ENCODE measurements around the gene CMIP. TPM values are rescaled to one million over a fixed set of nuclear protein-coding genes. Genes with fewer than 3 reads are reported as not detected.
A peak's percentile ranks its signal among the peaks of the same experiment; 100 is the strongest.

The CMIP gene
- total RNA-seq, 1 experiment from 2014 or later = 3.0 TPM

DNA sequence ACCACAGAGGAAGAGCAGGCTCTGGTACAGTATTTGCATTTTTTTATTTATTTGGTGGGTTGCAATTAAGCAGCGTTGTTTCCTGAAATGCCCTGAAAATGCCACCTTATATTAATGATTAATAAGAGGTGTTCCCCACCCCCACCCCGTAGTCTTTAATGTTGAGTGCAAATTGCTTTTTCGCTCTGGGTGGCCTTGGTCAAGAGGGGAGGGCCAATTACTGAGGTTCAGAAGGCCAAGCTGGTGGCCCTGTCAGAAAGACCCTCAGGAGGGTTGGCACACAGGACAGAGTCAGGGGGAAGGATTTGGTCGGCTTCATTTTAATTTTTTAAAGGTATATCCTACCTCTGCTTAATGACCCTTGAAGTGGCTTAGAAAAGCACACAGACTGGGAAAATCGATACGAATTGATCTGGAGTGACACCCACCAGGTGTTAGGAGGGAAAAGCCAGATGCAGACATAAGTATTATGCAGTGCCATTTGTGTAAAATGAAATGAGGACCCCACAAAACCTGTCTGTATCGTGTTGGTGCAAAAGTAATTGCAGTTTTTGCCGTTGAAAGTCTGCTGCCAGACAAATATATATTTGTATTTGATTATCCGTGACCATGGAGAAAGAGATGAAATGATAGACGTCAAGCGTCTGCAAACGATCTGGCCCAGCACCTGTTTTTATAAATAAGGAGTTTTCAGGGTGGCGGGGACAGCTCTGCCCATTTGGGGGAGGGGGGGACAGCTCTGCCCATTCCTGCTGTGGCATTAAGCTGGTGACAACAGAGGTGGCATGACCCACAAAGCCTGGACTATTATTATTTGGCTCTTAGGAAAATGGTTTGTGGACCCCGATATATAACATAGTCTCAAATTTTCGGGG is 190.7 kb downstream of the CMIP start:
- DNase-seq (ENCODE audit: low read depth) = no peak

DNA sequence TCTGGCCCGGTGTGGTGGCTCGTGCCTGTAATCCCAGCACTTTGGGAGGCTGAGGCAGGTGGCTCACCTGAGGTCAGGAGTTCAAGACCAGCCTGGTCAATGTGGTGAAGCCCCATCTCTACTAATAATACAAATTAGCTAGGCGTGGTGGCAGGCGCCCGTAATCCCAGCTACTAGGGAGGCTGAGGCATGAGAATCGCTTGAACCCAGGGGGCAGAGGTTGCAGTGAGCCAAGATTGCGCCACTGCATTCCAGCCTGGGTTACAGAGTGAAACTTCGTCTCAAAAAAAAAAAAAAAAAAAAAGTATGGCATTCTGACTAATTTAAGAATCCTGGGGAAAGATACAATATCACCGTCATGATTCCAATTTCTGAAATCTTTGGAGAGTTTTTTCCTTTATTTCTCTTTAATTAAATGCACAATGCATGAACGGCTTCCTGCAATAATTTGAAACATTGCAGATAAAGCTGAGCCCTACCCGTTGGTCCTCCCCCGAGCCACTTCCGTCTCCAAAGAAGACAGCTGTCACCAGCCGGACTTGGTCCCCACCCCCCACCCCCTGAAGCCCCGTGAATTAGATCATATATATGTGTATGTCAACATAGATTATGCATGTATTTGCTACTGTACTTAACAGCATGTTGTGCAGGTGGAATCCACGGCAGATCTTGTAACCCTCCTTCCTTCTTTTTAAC is 191.8 kb downstream of the CMIP start:
- no peak for DNase-seq (ENCODE audit: low read depth)

DNA sequence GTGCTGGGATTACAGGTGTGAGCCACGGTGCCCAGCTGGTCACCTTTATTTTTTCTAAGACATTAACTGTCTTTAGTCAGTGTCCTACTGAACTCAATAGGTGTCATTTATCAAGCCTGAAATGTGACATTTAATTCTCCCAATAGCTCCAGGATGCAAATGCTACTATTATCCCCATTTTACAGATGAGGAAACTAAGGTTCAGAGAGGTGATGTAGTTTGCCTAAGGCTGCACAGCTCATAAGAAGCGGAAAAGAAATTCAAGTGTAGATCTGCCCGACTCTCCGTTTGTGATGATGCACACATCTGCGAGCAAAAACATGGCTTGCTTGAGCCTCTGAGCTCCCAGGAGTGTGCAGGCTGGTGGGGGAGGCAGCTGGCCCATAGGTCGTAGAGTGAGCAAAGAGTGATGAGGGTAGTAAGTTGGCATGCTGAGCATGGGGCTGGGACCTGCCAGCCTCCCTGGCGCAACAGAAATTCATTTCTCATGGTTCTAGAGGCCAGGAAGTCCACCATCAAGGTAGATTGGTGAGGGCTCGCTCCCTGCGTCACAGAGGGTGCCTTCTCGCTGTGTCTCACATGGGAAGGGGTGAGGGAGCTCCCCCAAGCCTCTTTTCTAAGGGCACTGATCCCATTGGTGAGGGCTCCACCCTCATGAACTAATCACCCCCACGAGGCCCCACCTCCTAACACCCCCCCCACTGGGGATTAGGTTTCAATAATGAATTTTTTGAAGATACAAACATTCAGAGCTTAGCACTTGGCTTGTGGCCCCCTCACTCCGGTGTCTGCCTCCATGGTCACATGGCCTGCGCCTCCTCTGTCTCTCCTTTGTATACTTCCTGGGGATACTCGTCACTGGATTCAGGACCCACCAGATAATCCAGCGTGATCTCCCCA is 193.0 kb downstream of the CMIP start:
- no peak for DNase-seq (ENCODE audit: low read depth)

DNA sequence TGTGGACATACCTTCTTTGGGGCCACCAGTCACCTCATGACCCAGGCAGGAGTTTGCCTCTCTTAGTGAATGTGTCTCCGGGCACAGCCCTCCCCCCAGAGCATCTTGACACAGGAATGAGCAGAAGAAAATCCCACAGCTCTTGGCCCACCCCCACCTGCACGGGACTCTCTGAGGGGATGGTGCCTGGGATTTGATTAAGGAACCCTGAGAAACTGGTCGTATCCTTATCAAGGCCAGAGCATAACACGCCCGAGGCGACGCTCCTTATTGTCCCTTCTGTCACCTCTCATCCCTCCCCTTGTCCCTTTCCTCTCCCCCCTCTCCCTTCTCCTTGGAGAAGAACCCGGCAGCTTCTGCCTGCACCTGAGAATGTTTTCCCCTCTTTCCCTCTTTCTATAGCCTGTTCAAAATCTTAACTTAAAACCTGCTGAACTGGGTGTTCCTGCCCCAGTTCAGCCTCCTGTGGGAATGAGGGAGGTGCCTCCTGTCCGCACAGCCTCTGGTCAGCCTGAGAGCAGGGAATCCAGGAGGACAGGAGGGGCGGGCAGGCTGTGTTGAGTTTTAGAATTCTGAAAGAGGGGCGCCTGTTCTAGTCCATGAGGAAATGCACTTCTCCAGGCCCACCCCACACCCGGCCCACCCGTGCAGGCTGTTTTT is 193.8 kb downstream of the CMIP start:
- DNase-seq (ENCODE audit: low read depth) = no peak

DNA sequence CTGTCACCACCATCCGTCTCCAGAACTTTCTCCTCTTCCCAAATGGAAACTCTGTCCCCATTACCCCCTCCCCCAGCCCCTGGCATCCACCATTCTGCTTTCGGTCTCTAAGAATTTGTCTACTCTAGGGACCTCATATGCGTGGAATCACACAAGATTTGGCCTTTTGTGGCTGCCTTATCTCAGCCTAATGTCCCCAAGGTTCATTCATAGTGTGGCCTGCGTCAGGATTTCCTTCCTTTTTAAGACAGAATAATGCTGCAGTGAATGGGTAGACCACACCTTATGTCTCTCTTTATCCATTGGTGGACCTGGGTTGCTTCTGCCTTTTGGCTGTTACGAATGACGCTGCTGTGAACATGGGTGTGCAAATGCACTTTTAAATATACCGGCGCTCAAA is 194.7 kb downstream of the CMIP start:
- no peak for DNase-seq (ENCODE audit: low read depth)

DNA sequence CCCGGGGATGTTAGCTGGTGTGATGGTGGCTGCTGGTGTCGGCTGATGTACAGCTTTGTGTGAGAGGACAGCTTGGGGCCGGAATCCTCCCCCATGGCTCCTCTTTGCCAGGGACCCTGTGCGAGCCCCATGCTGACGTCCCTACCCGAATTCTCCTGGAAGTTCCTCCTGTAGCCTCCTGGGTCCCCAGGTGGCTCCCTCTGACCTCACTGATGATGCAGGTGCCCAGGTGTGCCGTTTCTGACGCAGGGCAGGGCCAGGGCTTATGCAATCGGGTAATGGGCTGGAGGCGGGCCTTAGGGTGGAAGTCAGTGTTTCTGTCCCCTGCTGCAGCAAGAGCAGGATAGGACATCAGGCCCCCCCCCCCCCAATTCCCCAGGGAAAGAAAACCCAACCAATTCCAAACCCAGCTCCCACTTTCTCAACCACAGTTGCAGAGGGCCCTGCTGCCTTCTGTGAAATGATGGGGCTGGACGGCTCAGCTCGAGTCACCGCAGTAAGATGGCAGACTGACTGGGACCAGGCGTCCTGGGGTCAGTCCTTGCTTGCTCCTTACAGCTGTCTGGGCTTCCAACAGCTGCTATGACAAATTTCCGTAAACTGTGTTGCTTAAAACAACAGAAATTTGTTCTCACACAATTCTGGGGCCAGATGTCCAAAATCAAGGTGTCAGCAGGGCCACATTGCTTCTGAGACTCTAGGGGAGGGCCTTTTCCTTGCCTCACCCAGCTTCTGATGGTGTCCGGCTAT is 195.5 kb downstream of the CMIP start:
- DNase-seq (ENCODE audit: low read depth) = no peak

DNA sequence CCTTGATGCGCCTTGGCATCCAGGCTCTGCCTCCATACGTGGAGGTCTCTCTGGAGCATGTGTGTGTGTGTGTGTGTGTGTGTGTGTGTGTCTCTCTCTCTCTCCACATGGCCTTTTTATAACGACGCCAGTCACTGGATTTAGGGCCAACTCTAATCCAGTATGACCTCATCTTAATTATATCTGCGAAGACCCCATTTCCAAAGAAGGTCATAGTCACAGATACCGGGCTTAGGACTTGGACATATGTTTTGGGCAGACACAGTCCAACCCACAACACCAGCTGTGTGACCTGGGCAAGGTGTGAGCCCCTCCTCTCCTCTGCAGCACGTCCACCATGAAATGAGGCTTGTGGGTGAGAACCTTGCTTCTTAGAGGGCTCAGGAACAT is 196.1 kb downstream of the CMIP start:
- DNase-seq (ENCODE audit: low read depth) = no peak

DNA sequence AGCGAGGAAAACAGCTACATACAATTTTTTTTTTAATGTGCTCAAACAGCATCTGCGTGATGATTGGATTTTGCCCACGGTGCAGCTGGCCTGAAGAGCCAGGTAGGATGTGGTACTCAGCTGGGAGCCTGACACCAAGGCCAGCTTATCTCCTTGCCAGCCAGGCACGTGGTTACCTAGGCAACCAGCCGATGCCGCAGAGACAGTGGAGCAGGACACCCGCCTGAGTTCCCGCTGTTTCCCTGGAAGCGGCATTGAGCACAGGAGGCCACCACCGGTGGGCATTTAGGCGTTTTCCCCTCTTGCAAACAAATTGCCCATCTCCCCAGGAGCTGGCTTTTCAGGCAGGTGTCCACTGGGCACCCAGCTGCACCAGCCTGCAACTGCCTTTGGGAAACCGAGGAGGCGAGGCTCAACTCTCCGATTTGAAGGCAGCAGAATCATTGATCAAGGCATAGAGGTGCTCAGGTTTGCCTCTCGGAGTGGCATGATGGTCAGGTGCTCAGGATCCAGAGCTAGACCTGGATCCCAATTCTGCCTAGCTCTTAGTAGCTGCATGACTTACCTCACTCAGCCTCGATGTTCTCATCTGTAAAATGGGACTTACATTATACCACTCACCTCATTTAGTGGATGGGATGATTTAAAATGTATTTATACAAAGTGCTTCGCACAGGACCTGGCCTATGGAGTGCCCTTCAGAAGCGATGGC is 196.9 kb downstream of the CMIP start:
- DNase-seq (ENCODE audit: low read depth) = no peak

DNA sequence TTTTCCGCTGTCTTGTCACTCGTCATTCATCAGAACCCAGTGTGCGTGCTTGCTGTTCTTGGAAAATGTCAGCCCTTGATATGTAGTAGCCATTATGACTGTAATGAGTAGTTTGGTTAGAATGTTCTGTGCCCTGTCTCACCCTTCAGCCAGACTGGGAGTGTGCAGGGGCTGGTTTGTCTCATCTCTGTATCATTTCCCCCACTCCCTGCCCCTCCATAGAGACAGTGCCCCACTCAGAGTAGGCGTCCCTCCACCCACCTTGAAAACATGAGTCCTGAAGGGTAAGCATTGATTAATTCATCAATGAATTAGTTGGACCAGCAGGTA is 197.5 kb downstream of the CMIP start:
- DNase-seq (ENCODE audit: low read depth) = no peak

DNA sequence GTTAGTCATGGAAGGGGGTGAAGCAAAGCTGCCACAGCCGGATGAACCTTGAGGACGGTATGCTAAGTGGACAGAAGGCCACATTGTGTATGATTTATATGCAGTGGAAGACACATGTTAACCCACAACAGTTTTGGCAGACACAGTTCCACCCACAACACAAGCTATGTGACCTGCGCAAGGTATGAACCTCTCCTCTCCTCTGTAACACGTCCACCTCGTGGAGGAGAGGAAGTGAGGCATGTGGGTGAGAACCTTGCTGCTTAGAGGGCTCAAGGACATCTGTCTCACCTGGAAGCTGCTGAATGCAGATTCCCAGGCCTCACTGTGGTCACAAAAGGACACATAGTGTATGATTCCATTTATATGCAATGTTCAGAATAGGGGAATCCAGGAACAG is 198.3 kb downstream of the CMIP start:
- no peak for DNase-seq (ENCODE audit: low read depth)

DNA sequence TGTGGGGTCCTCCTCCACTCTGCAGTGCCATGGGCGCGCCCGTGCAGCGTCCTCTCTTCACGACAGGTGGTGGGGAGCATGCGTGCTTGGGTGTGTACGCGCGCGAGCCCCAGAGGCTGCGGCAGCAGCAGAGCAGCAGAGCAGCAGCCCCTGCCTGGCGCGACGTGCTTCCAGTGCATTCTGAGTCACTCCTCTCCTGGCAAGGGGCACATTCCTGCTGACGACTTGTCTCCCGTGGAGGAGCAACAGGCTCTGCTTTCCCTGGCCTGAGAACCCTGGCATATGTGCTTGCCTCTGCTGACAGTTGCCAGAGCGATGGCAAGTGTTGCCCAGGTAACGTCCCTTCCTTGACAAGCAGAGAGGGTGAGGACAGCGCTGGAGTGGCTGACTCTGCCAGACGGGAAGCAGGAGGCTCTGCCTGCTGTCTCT is 200.7 kb downstream of the CMIP start:
- peak; percentile 41 for DNase-seq (ENCODE audit: low read depth)

DNA sequence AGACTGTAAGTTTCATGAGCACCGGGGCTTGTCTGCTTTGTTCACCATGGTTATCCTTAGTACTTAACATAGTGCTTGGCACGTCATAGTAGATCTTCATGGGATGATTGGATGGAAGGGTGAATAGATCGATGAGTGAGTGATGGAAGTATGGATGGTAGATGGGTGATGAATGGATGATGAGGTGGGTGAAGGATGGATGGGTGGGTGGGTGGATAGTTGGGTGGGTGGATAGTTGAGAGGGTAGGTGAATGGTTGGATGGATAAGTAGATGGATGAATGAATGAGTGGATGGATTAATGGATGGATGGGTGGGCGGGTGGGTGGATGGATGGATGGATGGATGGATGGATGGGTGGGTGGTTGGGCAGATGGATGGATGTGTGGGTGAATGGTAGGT is 201.3 kb downstream of the CMIP start:
- DNase-seq (ENCODE audit: low read depth) = no peak

DNA sequence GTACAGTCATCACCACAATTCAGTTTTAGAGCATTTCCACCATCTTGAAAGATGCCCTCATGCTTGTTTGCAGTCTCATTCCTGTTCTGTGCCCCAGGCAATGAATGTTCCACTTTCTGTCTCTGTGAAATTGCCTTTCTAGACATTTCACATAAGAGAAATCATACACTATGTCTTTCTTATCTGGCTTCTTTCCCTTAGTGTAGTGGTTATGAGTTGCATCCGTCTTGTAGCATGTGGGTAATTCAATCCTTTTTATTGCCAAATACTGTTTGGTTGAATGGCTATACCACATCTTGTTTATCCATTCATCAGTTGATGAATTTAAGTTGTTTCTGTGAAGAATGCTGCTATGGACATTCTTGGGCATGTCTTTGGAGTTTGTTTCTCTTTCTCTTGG is 202.0 kb downstream of the CMIP start:
- DNase-seq (ENCODE audit: low read depth) = peak; percentile 85

DNA sequence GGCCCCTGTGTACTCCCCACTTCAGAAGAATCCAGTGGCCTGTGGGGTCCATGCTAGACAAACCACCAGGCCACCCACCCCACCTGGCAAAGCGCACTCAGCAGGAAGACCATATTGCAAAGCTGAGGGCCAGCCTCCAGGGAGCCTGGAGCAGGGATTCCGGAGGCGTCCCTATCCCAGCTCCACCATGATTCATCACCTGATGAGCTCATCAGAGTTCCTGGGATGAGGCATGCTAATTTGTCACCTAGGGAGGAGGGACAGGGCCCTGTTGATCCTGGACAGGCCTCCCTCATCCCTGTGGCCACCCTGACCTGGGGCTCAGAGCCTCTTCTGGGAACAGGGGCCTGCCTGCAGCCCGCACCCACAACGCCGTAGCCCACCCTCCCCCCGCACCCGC is 202.9 kb downstream of the CMIP start:
- DNase-seq (ENCODE audit: low read depth) = peak; percentile 74

DNA sequence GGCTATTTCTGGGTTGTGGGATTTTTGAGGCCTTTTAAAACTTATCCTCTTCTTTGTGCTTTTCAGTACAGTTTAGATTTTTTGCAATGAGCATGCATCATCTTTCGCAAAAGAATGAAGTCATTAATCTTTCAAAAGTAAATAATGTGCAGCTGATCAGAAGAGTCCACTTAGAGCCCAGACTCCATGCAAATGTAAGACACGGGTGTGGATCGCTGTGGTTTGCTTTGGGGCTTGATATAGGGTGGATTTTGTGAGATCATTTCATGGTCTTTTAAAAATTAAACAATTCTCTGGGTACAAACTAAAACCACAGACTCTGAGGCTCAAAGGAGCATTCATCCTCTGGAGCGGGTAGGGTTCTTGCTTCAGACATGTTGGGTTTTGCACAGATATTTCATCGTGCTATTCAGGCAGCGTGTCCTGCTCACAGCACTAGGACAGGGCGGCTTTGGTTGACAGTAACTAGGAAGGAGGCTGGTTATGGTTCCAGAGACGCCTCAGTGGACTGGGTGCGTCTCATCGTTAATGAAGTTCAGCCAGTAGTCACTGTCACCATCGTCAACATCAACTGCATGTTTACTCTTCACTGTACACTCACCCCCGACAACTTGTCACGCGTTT is 205.1 kb downstream of the CMIP start:
- DNase-seq (ENCODE audit: low read depth) = peak; percentile 22

DNA sequence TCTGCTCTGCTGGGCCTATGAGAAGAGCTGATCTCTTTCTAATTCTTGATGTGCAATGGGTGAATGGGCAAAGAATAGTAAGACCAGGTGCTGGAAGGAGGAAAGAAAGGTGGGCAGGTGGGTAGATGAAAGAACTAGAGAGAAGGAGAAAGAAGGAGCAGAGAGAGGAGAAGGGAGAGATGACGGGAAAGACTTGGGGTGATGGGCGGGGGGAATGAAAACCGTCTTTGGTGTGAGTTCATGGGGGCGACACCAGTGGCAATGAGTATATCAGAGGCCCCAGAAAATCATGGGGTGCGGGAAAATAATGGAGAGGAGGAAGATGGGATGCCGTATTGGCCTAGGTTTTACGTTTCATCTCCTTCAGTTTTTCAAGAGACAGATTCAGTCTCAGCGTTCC is 205.7 kb downstream of the CMIP start:
- no peak for DNase-seq (ENCODE audit: low read depth)

DNA sequence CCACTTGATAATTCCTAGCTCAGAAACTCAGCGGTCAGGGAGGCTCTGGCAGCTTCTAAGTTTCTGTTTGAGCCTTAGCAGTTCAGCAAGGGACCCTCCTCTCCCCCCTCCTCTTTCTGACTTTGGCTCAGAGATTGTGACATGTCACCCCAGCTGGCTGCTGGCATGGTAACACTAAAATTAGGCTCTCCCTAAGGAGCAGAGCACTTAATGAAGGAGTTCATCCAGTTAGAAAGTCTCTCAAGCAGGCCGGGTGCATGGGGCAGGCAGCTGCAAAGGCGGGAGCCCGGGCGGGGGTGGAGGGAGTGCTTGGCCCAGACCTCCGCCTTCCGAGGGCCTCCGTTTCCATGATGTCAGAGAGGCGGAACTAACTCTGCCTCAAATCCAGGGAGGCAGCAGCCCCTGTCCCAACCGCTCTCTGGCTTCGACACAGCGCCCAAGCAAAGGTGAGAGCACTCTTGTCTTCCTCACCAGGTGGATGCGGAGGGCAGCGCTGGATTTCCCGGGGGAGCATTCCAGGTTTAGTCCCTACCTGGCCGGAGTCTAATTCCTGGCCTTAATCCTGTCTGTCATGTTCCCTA is 206.5 kb downstream of the CMIP start:
- DNase-seq (ENCODE audit: low read depth) = no peak

DNA sequence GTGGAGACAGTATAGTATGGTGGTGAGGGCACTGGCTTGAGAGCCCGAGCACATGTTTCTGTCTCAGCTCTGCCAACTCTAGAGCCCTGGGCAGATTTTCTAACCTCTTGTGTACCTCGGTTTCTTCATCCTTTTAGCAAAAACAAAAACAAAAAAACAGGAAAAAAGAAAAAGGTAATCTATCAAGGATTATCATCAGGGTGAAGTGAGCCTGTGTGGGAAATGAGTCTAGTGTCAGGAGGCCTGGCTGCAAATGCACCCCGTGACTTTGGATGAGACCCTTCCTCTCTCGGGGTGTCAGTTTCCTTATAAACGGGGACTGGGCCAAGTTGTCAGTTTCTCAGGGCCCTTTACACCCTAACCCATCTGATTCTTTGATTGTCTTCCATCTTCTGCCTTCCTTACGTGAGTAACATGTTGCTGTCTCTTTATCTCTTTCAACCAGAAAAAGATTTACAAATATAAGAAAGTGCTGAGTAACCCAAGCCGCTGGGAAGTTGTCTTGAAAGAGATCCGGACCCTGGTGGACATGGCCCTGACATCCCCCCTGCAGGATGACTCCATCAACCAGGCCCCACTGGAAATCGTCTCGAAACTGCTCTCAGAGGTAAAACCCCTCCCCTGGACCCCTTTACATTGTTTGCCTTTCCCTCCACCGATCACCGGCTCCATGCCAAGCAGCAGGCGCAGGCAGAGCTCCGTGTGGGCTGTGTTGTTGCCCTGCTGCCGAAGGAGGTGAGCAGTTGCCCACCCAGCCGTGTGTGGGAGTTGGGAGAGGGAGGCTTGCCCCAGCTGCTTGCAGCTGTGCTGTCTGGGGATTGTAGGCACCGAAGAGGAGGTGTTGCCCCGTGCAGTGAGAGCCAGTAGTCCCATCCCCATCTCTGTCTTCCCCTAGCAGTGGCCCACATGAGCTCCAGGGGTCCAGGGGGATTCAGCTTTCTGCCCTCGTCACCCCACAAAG is 207.4 kb downstream of the CMIP start:
- no peak for DNase-seq (ENCODE audit: low read depth)
